DMS53 (cell line): ENCODE results near the gene MYLK4.

Experiments
- DNase-seq: peaks from one replicate; lab custom pipeline; 2025; lab: John Stamatoyannopoulos, UW

Gene MYLK4

DNA sequence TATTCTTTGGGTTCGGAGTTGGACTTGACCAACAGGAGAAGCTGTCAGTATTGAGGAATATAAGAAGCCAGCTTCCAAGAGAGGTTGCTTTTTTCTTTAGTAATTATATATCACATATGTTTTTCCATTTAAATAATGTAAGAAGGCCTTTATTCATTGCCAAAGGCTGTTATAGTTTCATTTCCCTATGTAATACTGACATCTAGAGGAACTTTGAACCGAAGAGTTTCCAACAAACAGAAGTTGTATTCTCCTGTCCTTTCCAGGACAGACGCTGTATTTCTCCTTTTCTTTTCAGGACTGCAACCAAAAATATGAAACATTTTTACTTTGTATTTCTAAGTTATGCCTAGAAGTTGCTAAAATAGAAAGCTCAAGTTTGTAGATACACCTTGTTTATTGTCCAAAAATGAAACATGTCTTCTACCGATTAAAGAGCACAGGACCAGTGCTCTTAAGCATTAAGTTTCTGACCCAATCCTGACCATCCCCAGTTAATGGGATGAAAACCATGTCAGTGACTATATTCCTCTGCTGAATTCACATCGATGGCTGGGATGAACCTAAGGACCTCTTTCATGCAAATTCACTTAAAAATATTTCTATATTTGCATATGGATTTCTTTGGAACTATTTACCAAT is 55.1 kb downstream of the MYLK4 start:
- DNase-seq, result peak; percentile 48

GRCh38 chr6:2693231-2693630 is 57.5 kb downstream of the MYLK4 start:
- peak; percentile 49 for DNase-seq

DNA sequence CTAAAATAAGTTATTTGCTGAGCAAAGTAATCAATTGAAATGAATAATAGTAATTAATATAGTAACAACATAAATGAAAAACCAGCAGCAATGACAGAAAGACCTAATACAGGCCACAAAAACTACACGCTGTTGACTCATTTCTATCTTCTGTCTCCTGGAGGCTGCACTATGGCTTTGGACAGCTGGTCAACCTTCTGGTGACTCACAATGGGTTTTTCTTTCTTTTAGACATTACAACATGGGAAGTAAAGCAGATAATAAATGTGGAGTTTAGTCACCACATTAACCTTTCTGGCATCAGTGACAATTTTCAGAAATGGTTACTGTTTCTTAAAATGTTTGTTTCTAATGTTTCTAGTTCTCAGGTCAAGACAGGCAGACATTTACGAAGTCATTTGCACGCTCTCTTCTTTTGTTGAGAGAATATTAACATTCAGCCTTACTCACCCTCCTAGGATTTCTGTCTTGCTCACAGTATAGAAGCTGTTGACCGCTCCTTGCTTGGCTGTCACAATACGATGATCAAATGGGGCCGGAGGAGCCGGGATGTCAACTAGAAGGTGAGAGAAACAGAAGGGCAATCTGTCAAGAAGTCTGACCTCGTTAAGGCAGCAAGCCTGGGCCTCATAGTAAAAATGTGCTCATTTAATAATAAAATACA is 62.2 kb downstream of the MYLK4 start:
- peak; percentile 29 for DNase-seq

GRCh38 chr6:2687456-2687855 is 63.3 kb downstream of the MYLK4 start:
- no peak for DNase-seq

GRCh38 chr6:2686515-2686914 is 64.2 kb downstream of the MYLK4 start:
- no peak for DNase-seq

DNA sequence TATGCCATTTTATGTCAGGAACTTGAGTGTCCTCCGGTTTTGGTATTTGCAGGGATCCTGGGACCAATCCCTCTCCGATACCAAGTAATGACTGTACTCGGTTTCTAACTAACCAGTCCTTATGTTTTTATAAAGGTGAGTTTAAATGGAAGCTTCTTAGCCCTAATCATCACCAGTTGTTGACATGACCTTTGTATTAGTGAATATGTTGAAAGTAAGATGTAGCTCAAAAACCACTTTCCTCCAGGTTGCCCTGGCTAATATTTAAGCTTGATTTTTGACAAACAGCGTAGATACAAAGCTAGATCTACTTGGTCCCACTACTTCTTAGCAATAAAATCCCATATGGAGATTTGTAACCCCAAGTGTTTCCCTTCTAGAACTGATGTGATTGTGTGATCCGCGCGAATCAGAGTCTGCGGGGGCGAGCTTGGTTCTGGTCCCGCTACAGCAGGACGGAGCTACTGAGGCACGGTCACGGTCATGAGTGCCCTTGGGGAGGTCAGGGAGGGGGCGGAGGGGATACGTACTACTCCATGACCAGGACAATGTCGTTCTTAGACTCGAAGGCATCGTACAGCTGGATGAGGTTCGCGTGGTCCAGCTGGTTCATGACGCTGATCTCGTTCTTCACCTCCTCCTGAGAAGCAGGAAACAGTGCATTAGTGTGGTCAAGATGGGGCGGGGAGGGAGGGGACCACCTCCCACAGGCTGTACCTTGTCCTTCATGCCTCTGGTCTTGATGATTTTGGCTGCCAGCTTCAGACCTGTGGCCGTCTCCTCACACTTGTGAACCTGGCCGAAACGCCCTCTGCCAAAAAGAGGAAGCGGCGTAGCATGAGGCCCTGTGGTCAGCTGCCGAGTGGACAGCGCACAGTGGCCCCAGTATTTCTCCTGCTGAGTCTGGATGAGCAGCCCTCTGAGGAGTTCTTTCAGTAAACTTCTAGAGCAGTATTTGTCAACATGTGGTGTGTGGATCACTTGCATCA is 65.7 kb downstream of the MYLK4 start:
- no peak for DNase-seq

GRCh38 chr6:2684103-2684749 is 66.5 kb downstream of the MYLK4 start:
- DNase-seq, result no peak

GRCh38 chr6:2680264-2680922 is 70.3 kb downstream of the MYLK4 start:
- DNase-seq, result no peak

- DNase-seq, result no peak
These were observed 73.6 kb downstream of the MYLK4 start for GRCh38 chr6:2677080-2677593.

DNA sequence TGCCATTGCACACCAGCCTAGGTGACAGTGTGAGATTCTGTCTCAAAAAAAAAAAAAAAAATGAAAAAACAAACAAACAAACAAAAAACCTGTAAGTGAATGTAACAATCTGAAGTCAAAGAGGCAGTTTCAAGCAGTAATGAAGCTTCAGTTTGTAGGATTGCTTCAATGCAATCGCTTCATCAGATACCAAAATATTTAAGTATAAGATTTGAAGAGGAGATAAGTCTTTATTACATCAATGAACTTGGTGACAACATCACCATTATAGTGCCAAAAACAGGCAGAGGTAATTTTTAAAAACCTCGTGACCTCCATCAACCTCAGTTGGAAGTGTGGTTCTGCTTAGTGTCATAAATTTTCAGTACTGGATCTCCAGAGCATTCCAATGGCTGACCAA is 74.7 kb downstream of the MYLK4 start:
- DNase-seq, result no peak

- DNase-seq, result no peak
These were observed 75.9 kb downstream of the MYLK4 start for GRCh38 chr6:2674857-2675256.

DNA sequence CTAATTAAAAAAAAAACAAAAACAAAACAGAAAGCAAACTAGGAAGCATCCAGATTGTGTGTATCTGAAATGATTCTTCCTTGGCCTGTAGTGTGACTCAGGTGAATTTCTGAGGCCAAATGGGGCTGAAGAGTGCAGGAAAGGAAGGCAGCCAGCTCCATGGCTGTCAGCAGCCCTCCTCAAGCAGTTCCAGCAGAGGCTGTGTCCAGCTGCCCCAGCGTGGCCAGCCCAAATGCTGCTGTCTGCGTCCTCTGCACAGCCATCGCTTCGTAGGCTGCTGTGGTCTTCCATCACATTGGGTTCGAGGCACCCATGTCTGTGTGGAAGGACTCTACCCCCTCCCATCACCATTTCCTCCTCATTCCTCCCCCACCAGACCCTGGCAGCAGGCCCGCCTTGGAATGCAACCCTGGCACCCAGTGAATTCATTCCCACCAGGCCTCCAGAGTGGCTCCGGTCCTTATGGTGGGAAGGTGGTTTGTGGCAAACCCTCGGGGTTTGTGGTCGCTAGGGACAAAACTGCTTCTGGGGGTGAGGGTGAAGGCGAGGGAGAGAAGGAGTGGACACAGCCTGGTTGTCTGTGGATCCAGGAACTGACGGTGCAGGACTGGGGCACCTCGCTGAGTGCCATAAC is 81.5 kb downstream of the MYLK4 start:
- DNase-seq, result no peak

GRCh38 chr6:2667617-2668016 is 83.1 kb downstream of the MYLK4 start:
- no peak for DNase-seq

GRCh38 chr6:2666906-2667575 is 83.7 kb downstream of the MYLK4 start:
- no peak for DNase-seq

- no peak for DNase-seq
These were observed 85.3 kb downstream of the MYLK4 start for GRCh38 chr6:2665146-2666070.

DNA sequence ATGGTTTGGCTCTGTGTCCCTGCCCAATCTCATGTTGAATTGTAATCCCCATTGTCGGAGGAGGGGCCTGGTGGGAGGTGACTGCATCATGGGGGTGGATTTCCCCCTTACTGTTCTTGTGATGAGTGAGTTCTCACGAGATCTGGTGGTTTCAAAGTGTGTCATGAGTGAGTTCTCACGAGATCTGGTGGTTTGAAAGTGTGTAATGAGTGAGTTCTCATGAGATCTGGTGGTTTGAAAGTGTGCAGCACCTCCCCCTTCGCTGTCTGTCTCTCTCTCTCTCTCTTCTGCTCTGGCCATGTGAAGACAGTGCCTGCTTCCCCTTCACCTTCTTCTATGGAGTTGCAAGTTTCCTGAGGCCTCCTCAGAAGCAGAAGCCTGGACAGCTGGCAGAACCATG is 87.6 kb downstream of the MYLK4 start:
- DNase-seq, result no peak

DNA sequence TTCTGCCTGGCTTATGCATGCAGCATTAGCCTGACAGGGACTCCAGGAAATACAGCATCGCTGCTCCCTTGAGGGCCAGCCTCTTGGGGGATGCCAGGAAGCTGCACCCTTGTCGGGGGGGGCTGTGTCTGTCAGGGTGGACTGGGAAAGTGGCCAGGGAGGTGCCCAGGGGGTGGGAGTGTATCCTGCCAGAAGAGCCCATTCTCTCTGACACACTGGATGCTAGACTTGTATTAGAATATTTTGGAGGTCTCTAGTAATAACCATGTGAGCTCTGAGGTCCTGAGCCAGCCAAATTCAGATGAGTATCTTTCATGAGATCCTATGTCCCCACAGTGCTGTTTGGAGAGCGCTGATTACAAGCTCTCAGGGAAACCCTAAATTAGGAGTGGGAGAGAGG is 89.1 kb downstream of the MYLK4 start:
- no peak for DNase-seq

DNA sequence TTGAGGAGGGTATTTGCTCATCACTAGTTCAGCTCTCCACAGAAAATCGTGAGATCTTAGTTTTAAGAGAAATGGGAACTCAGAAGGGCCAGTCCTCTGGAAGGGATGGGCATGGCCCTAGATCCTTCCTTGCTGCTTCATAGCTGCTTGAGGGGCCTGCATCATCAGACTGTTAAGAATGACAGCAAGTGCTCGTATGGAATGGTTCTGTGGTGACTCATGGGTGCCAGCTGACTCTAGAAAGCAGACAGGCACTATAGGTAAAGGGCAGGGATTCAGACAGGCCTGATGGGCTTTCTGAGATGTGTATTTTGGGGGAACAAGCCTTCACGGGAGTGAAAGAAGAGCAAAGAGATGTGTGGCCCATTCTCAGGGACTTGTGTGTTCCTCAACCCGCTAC is 90.8 kb downstream of the MYLK4 start:
- DNase-seq, result peak; percentile 30

DNA sequence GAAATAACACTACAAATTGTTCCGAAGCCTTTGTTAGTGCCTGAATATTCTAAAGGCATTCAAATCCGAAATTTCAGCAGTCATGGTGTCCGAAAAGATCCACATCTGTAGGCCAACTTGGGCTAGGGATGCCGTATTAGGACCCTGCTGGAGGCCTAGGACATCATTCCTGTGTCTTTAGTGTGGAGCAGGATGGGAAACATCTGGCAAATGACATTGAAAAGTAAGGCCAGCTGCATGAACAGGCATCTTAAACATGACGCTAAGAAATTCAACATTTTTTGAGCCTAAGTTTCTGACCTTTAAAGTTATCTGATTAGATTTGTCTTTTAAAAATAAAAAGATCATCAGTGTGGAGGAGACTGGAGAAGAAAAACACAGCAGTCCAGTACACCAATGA is 91.3 kb downstream of the MYLK4 start:
- no peak for DNase-seq
